ENCODE measurements around the gene BTNL3.
"Not testable (repeated sequence)": the region's sequence is repeated elsewhere in the genome, so short reads cannot be mapped to it uniquely, and the experiment has no call there.

BTNL3 gene

DNA sequence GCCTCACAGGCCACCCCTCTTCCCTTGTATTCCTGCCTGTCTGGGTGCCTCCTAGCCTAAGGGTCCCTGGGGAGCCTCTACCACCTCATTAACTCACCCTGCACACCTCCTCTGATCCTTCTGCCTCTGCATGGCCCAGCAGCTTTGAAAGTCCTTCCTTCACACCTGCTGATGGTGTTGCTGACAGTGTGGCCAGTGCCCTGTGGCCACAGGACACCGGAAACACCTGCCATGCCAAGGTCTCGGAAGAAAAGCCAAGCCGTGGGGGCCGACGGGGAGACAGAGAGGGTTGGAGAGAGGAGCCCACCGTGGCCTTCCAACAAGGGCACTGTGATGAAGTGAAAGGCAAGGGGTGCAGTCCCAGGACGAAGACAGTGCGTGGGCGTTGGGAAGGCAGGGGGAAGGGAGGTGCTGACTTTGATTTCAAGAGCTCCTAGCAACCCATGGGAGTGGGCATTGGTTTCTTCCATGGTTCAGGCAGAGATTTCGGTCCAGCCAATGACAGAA is 55.5 kb downstream of the BTNL3 start:
- intact Hi-C loops (cut with DNase I) = no loop called here
- no peak for DNase-seq

DNA sequence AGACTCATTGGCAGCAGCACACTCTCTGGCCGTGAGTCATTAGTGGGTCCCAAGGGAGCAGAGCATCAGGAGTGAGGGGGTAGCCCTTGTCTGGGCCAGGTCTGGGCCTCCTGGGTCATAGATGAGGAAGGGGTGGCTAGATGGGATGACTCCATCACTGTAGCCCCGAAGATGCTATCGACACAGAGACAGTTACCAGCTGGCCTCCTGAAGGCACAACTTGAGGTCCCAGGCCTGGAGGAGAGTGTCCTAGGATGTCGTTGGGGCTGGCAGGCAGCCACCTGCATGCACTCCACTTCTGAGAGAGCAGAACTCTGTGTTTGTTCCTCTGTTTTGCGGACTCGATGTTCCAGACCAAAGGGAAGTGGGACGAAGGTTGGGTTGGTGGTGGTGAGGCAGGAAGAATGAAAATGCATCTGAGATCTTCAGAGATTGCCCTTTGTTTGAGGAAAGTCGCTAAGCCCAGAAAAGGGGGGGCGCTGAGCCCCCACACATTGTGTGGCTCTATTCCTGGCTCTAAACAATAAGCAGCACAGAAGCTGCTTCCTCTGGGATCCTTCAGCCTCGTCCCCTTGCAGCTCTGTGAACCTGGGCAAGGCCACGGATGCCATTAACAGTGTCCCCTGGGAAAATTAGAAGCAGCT is 56.1 kb downstream of the BTNL3 start:
- intact Hi-C loops (cut with DNase I) = no loop called here
- DNase-seq = no peak

DNA sequence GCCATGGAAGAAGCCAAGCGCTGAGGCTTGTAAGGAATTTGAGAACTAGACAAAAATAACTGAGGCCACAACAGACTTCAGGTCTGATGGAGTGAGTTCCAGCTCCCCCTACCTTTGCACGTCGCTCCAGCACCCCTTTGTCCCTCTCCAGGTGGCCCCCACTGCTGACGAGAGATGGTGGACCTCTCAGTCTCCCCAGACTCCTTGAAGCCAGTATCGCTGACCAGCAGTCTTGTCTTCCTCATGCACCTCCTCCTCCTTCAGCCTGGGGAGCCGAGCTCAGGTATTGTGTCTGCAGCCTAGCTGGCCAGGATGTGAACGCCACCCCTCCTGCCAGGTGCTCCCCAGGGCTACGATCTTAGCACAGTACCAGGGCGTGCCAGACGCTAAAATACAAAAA is 56.7 kb downstream of the BTNL3 start:
- no peak for DNase-seq
- intact Hi-C loops (cut with DNase I) = no loop called here

DNA sequence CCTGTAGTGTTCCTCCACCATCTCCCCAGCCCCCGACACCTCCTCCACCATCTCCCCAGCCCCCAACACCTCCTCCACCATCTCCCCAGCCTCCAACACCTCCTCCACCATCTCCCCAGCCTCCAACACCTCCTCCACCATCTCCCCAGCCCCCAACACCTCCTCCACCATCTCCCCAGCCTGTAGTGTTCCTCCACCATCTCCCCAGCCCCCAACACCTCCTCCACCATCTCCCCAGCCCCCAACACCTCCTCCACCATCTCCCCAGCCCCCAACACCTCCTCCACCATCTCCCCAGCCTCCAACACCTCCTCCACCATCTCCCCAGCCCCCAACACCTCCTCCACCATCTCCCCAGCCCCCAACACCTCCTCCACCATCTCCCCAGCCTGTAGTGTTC is 57.2 kb downstream of the BTNL3 start:
- intact Hi-C loops (cut with DNase I); DNase-seq: not testable (repeated sequence)

DNA sequence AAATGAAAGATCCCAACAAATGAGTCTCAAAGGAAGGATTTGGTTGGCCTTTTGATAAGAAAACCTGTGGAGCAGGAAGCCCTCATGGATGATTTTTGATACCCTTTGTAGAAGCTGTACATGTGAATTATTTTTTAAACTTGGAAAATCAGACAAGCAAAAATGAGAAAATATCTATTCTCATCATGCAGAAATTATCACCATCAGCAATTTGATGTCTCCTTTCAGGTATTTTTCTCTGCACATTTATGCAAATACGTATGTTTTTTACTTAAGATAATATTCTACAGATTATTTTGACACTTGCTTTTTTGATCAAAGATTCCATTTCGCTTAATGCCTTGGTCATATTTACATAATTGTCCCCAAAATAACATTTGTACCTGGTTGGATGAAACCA is 58.6 kb downstream of the BTNL3 start:
- intact Hi-C loops (cut with DNase I) = no loop called here
- DNase-seq = no peak

DNA sequence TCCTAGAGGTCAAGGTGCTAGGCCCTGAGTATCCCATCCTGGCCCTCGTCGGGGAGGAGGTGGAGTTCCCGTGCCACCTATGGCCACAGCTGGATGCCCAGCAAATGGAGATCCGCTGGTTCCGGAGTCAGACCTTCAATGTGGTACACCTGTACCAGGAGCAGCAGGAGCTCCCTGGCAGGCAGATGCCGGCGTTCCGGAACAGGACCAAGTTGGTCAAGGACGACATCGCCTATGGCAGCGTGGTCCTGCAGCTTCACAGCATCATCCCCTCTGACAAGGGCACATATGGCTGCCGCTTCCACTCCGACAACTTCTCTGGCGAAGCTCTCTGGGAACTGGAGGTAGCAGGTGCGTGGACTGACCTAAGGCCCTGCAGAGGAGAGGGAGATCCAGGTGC is 59.3 kb downstream of the BTNL3 start:
- DNase-seq = peak in 1 of 42 donors; percentile 1
- intact Hi-C loops (cut with DNase I) = no loop called here

DNA sequence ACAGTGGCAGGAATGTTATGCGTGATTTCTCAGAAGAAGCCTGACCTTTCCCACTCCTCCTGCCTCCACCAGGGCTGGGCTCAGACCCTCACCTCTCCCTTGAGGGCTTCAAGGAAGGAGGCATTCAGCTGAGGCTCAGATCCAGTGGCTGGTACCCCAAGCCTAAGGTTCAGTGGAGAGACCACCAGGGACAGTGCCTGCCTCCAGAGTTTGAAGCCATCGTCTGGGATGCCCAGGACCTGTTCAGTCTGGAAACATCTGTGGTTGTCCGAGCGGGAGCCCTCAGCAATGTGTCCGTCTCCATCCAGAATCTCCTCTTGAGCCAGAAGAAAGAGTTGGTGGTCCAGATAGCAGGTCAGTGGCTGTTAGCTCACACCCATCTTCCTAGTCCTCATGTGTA is 61.4 kb downstream of the BTNL3 start:
- intact Hi-C loops (cut with DNase I) = no loop called here
- DNase-seq = no peak

DNA sequence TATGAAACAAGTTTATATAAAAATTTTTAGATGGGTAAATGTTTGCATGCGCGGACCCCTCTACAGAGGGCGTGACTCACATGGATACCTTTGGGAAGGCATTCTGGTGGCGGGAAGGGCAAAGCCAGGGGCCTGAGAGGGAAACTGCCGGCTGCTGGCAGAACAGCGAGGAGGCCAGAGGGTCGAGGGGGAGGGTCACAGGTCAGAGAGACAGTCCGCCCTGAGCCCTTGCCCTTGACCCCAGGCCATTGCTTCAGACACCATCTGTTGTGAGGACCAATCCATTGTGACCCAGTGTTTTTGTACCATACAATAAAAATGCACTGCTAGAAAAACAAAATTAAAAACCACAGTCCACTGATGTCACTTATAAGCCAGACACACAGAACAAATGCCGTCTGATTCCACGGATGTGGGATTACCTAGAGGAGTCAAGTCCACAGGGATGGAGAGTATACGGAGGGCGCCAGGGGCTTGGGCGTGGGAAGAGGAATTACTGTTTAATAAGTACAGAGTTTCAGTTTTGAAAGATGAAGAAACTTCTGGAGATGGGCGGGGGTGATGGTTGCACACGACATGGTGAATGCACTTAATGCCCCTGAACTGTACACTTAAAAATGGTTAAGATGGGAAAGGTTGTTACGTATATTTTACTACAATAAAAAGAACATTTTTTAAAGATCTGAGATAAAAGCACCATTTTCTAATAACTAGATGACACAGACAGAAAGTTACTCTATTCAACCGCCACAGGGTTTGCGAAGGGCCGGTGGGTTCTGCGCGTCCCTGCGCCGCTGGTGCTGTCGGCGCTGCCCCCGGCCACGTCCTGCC is 63.4 kb downstream of the BTNL3 start:
- DNase-seq = peak in 2 of 42 donors; percentile 32 to 41
- intact Hi-C loops (cut with DNase I) = no loop called here

DNA sequence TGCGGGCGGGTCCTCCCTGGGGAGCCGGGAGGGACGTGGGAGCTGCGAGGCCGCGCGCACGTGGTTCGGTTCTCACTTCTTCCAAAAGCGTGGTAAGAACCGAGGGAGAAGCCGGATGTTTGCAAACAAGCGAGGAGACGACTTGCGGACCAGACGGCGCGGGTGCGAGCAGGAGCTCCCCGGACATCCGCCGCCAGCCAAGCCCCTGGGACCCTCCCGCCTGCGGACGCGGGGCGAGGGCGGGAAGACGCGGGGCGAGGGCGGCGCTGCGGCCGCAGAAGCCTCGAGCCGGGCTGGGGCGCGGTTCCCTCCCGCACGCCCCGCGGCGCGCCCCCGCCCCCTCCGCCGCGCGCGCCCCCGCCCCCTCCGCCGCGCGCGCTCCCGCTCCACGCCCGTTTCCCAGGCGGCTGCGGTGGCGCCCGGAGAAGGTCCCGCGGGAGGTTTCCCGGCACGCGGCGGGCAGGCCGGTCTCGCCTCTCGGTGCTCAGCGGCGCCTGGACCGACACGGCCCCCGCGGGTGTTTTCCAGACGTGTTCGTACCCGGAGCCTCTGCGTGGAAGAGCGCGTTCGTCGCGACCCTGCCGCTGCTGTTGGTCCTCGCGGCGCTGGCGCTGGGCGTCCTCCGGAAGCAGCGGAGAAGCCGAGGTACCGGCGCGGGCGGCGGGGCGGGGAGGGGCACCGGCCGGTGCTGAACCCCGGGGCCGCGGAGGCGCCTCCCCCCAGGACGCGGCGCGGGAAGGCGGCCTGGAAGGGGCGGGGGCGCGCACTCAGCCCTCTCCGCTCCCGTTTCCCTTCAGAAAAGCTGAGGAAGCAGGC is 64.2 kb downstream of the BTNL3 start:
- intact Hi-C loops (cut with DNase I) = no loop called here
- peak in 4 of 42 donors; percentile 5 to 39 (median 22) for DNase-seq

DNA sequence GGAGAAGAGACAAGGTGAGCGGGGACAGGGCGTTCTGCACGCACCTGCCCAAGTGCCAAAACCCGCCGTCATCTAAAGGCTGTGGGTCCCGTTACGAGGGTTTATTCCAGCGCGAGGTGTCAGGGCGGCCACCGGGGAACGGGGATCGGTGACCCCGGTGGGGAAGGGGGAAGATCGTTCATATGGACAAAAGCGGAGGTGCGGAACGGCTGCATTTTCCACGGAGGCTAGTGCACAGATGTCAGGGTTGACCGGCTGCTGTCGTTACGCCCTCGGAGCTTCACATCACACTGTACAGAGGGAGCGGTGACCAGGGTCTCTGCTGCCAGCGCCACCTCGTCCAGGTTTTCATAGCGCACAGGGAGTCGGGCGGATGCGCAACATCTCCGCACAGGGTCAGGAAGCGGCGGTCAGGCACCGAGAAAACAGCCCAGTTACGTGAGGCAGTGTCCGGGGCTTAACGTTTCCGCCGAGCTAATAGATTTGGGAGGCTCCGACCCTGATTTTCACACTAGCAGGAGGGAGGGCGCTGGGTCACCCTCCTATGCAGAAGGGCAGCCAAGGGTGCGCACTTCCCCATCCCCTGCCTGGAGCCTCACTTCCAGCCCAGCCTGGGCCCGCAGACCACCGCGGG is 65.0 kb downstream of the BTNL3 start:
- intact Hi-C loops (cut with DNase I) = no loop called here
- peak in 1 of 42 donors; percentile 34 for DNase-seq

DNA sequence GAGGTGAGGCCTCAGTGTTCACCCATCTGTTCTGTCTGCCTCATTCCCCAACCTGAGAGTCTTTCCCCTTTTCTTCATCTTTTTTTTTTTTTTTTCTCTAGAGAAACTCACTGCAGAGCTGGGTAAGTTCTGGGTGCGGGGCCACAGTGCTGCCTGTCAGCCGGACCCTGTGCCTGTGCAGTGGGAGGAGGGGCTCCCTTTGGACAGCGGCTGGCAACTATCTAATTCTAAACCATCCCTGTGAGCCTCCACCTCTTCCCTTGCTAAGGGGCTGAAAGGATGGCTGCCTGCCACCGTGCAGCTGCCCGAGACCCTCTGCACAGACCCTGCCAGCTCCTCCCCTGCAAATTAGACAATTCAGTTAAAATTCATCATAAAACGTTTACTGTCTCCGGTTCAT is 65.5 kb downstream of the BTNL3 start:
- peak in 2 of 42 donors; percentile 25 to 28 for DNase-seq
- intact Hi-C loops (cut with DNase I) = no loop called here

DNA sequence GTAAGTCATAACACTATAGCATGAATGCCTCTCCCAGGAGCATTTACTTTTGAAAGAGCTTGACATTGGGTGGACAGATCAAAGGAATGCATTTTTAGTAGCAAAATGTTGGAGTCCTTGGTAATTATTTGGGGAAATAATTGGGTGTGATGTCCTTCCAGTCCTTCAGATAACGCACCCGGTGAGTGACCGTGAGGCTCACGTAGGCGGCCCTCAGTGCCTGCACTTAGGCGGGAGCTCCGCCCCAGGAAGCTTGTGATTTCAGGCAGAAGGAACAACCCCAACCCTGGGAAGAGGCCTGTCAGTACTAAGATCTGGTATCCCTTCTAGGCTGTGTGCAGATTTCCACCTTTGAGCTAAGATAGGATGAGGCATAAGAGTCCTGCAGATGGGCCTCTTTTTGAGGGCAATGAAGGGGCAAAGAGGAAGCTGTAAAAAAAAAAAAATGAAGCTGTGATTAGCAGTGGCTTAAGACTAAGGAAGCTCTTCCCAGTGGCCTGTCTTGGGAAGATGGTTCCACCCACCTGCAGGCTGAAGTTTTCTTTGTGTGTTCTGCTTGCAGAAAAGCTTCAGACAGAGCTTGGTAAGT is 66.3 kb downstream of the BTNL3 start:
- intact Hi-C loops (cut with DNase I) = no loop called here
- peak in 2 of 42 donors; percentile 12 to 25 for DNase-seq
